Keratinocyte (primary cell): ENCODE measurements around the gene ZNF431. TPM values are rescaled to one million over a fixed set of nuclear protein-coding genes. Genes with fewer than 3 reads are reported as not detected.

Experiments
- DNase-seq: peaks from one replicate; pipeline ENCODE4 v3.0.0-alpha.2; 2011; ENCODE audit warnings: low read depth, missing footprints, low spot score
- FAIRE-seq: peaks from 2 replicates; lab custom pipeline; 2011; peaks lifted over from hg19 to GRCh38; lab: Jason Lieb, UNC
- H2AFZ ChIP-seq: 2 replicates; pipeline ENCODE4 v1.6.0; 2012; ENCODE audit warnings: low read length, control low read depth, inconsistent platforms; ENCODE audit not compliant: control insufficient read depth
- H3K27ac ChIP-seq: 2 replicates; pipeline ENCODE4 v1.5.1; 2011; ENCODE audit warnings: low read length; ENCODE audit not compliant: control insufficient read depth, insufficient read depth
- H3K27me3 ChIP-seq: 3 replicates; pipeline ENCODE4 v1.6.0; 2011; ENCODE audit warnings: low read length; ENCODE audit not compliant: control insufficient read depth, insufficient read depth; ENCODE audit errors: extremely low read depth
- H3K36me3 ChIP-seq, 2 experiments: 2 replicates in 1 of 2; 3 replicates in 1 of 2; pipeline ENCODE4 v1.5.1; 2011; ENCODE audit warnings: low read length in 2 of 2, mild to moderate bottlenecking in 1 of 2; ENCODE audit not compliant: control insufficient read depth in 2 of 2, insufficient read depth in 2 of 2; ENCODE audit errors: extremely low read depth in 1 of 2
- H3K4me1 ChIP-seq: 3 replicates; pipeline ENCODE4 v1.5.1; 2011; ENCODE audit warnings: low read length; ENCODE audit not compliant: control insufficient read depth, insufficient read depth; ENCODE audit errors: extremely low read depth
- H3K4me2 ChIP-seq: 3 replicates; pipeline ENCODE4 v1.6.0; 2011; ENCODE audit warnings: low read depth, low read length; ENCODE audit not compliant: control insufficient read depth, insufficient read depth; ENCODE audit errors: extremely low read depth
- H3K4me3 ChIP-seq, 3 experiments: fragments of 200-600 bp in 1 of 3; sonication (generic) in 1 of 3; 2 replicates in 2 of 3; 3 replicates in 1 of 3; pipeline ENCODE4 v1.5.1; 2011 to 2016; ENCODE audit warnings: low read length in 3 of 3, mild to moderate bottlenecking in 3 of 3, control low read depth in 2 of 3, inconsistent platforms in 1 of 3, low read depth in 1 of 3, mixed read lengths in 1 of 3, mixed run types in 1 of 3, moderate library complexity in 1 of 3; ENCODE audit not compliant: control insufficient read depth in 2 of 3, insufficient read depth in 2 of 3; ENCODE audit errors: extremely low read depth in 1 of 3
- H3K79me2 ChIP-seq: 2 replicates; pipeline ENCODE4 v1.6.0; 2012; ENCODE audit warnings: low read length; ENCODE audit not compliant: control insufficient read depth, insufficient read depth
- H3K9ac ChIP-seq: 3 replicates; pipeline ENCODE4 v1.6.0; 2011; ENCODE audit warnings: low read length; ENCODE audit not compliant: control insufficient read depth, insufficient read depth; ENCODE audit errors: extremely low read depth
- H3K9me1 ChIP-seq: 3 replicates; pipeline ENCODE4 v1.6.0; 2011; ENCODE audit warnings: low read length; ENCODE audit not compliant: control insufficient read depth, insufficient read depth; ENCODE audit errors: extremely low read depth
- H3K9me3 ChIP-seq: 2 replicates; pipeline ENCODE4 v1.5.1; 2012; ENCODE audit warnings: low read depth, low read length; ENCODE audit not compliant: control insufficient read depth
- H4K20me1 ChIP-seq: 3 replicates; pipeline ENCODE4 v1.6.0; 2011; ENCODE audit warnings: low read length; ENCODE audit not compliant: control insufficient read depth, insufficient read depth; ENCODE audit errors: extremely low read depth
- CTCF ChIP-seq, 3 experiments: IDR thresholded peaks in 1 of 3; conservative IDR thresholded peaks in 1 of 3; optimal IDR thresholded peaks in 1 of 3; 2 replicates in 2 of 3; 3 replicates in 1 of 3; pipeline versions ENCODE3 to v1.5.1; 2011; ENCODE audit warnings: low read length in 3 of 3, mild to moderate bottlenecking in 3 of 3, moderate library complexity in 2 of 3, control low read depth in 1 of 3, inconsistent platforms in 1 of 3; ENCODE audit not compliant: insufficient read depth in 2 of 3; ENCODE audit errors: extremely low read depth in 1 of 3
- EZH2 ChIP-seq: IDR thresholded peaks from one replicate; pipeline ENCODE4 v1.6.1; 2012; ENCODE audit warnings: inconsistent platforms, mild to moderate bottlenecking, low read length, moderate library complexity
- dilution Hi-C: fragments of 300-500 bp; cut with MboI; formaldehyde crosslinking; loops from one replicate; pipeline ENCODE4 v1.7.0; 2020; ENCODE audit warnings: low sequenced_read_pairs; ENCODE audit not compliant: extremely low pct_ligation_motif_present
- polyA plus RNA-seq, 5 experiments: library from polyadenylated mRNA; depleted of rRNA in 3 of 5; stranded (reverse) in 3 of 5; stranded (forward) in 1 of 5; unstranded in 1 of 5; fragments of >200 nt; gene quantifications; 1 replicate in 1 of 5; 2 replicates in 3 of 5; 3 replicates in 1 of 5; pipeline versions ENCODE4 v1.2.1 to v1.2.3, GENCODE V29; 2011 to 2012; ENCODE audit warnings: missing spikeins in 2 of 5, low read depth in 1 of 5, low replicate concordance in 1 of 5

The ZNF431 gene
- polyA plus RNA-seq, 1 donor (not counting 4 experiments of a cell fraction or from before 2014, with no cell fraction given), result 15.7 TPM

GRCh38 chr19:21110183-21110582 is 31.7 kb upstream of the ZNF431 start:
- H3K9me3 ChIP-seq, result no peaks in the 10 kb centered on the region
- TF ChIP-seq CTCF (optimal IDR thresholded peaks at IDR 0.05 in 1 of 3, IDR thresholded peaks at IDR 0.05 in 1 of 3, conservative IDR thresholded peaks at IDR 0.05 in 1 of 3; ENCODE audit: extremely low read depth in 1 of 3, insufficient read depth in 2 of 3, low read length in 3 of 3) (no peak), EZH2 (no peak)
- no peak for FAIRE-seq
- no peak overlapping the region for H3K4me3 ChIP-seq
- H3K4me1 ChIP-seq, result no peaks in the 10 kb centered on the region
- H3K36me3 ChIP-seq, result peaks cover 0 to 2% of the 10 kb centered on the region in 2 experiments
- H3K79me2 ChIP-seq, result no peaks in the 10 kb centered on the region
- no peak overlapping the region for H3K27ac ChIP-seq
- no peak for DNase-seq
- no peaks in the 10 kb centered on the region for H4K20me1 ChIP-seq
- H3K4me2 ChIP-seq, result no peak overlapping the region
- H3K9ac ChIP-seq, result no peak overlapping the region
- H2AFZ ChIP-seq, result no peak overlapping the region
- no peaks in the 10 kb centered on the region for H3K27me3 ChIP-seq
- dilution Hi-C loops, result no loop called here
- H3K9me1 ChIP-seq, result no peaks in the 10 kb centered on the region

- no peak for TF ChIP-seq EZH2
- no peak for TF ChIP-seq CTCF (optimal IDR thresholded peaks at IDR 0.05 in 1 of 3, IDR thresholded peaks at IDR 0.05 in 1 of 3, conservative IDR thresholded peaks at IDR 0.05 in 1 of 3; ENCODE audit: extremely low read depth in 1 of 3, insufficient read depth in 2 of 3, low read length in 3 of 3)
- no peaks in the 10 kb centered on the region for H3K27me3 ChIP-seq
- H3K36me3 ChIP-seq, result no peaks in the 10 kb centered on the region
- H3K9me1 ChIP-seq, result no peaks in the 10 kb centered on the region
- no peaks in the 10 kb centered on the region for H3K79me2 ChIP-seq
- no peak overlapping the region for H3K4me3 ChIP-seq
- H4K20me1 ChIP-seq, result no peaks in the 10 kb centered on the region
- no peak overlapping the region for H3K9ac ChIP-seq
- no peak overlapping the region for H3K27ac ChIP-seq
- no peak overlapping the region for H3K4me2 ChIP-seq
- dilution Hi-C loops, result no loop called here
- no peak for DNase-seq
- H2AFZ ChIP-seq, result no peak overlapping the region
- no peak for FAIRE-seq
- no peaks in the 10 kb centered on the region for H3K4me1 ChIP-seq
- H3K9me3 ChIP-seq, result no peaks in the 10 kb centered on the region
Measured at GRCh38 chr19:21115430-21115829, 26.4 kb upstream of the ZNF431 start.
